NOMO-1 (cell line): ENCODE data around the gene MICAL2.
A peak's percentile ranks its signal among the peaks of the same experiment; 100 is the strongest.

Source experiments
- DNase-seq, 2 experiments: peaks; one replicate each; lab custom pipeline; 2025; ENCODE audit not compliant: unreplicated experiment in 2 of 2; lab: John Stamatoyannopoulos, UW

Gene MICAL2

DNA sequence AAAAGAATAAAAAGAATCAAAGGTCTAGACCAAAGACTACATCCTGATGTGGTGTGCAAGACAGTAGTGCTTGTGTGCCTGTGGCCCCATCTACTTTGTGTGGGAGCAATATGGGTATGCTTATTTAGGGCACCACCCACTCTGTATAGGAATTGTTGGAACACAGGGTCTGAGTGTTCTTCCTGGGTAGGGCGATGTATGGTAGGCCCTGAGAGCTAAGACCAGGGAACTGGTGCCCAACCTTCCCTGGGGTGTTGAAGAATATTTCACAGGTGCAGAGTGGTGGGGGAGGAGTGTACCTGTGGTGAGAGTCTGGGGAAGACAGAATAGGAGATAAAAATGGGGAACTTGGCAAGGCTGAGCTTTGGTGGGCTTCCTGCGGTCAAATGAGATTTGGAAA is 41.9 kb downstream of the MICAL2 start:
- no peak for DNase-seq

DNA sequence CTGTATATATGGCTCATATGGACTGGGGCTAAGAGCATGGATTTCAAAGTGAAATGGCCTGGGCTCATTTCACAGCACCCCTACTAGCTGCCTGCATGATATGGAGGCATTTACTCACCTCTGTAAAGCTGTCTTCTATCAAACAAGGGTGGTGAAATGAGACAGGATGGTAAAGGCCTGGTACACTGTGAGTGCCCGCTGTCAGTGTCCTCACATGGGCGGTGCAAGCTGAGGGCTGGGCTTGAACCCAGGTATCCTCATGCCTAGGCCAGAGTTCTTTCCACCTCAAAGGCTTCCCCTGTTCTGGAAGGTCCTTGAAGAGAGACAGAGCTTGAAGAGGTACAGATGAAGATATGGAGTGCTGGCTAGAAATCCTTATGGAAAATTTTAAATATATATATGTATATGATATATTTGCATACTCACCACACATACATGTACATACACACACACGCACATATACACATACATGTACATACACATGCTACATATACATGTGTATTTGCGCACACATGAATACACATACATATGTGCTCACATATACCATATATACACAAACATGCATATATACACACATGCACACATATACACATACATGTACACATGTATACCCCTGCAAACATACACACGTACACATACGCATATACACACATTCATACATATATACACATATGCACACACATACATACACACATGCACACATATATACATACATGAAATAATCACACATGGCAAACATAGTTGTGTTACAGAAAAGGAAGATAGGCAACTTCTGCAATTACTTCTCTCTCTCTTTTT is 44.7 kb downstream of the MICAL2 start:
- DNase-seq = no peak

DNA sequence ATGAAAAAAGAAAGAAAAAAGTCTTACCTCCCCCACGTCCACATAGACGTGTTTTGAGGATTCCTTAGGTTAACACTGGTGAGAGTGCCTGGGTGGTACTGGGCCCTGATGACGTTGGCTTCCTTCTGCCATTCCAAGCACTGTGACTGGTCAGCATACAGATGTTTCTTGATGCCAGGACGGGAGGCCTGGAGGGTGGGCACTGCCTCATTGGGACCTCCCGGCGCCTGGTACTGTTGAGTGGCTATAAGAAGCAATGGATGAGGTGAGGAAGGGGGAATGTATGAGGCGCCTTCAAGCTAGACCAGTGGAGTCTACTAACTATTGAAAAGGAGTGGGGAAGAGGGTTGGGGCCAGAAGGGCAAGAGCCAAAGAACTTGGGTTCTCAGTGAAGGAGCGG is 45.3 kb downstream of the MICAL2 start:
- no peak for DNase-seq

DNA sequence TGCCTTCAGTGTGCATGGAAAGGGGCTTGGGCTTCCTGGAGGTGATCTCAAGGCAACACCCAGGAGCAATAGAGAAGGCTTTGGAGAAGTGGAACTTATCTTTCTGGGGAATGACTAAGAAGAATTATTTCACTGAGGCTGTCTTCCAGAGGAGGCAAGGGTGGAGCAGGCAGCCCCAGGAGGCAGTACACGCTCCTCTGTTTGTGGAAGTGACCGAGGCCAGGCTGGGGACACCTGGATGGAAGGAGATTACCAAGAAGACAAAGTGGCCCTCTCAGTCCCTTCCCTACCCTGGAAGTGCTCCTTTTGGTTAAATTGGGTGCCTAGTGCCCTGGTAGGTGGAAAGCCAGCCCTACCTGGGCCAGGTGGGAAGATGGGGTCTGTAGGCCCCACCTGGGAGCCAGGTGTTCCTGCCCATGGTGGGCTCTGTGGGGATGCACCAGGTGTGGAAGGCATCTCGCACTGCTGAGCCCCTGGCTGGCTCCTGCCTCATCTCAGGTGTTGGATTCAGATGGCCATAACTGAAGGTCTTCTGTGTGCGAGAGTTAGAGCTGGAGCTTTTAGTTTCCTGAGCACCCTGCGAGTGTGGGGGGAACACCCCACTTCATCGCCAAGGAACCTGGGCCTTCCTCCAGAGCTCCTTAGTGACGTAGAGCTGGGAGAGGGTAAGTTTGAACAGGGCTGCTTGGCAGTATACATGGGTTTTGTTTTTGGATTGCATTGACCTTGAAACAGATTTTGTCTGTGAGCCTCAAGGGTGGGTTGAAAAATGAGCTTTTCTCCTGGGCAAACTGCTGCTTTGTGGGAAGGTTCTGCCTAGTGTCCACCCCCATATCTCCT is 46.1 kb downstream of the MICAL2 start:
- no peak for DNase-seq

DNA sequence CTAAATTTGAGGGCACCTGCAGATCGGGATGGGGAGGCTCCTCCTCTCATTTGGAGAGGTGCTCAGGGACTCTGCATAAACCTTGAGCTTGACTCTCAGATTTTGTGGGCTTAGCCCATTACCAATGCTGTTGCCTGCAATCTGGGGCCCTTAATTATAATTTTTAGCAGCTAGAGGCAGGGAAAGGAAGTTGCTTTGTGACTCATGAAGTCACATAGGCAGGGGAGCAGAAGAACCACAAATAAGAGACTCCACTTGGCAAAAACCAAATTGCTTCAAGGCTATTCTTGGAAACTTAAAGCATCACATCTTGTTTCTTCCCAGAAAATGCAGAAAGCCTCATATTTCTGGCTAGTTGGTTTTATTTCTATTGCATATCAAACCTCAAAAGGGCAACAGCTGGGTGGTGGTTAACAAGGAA is 46.9 kb downstream of the MICAL2 start:
- peak; percentile 73 to 92 for DNase-seq

DNA sequence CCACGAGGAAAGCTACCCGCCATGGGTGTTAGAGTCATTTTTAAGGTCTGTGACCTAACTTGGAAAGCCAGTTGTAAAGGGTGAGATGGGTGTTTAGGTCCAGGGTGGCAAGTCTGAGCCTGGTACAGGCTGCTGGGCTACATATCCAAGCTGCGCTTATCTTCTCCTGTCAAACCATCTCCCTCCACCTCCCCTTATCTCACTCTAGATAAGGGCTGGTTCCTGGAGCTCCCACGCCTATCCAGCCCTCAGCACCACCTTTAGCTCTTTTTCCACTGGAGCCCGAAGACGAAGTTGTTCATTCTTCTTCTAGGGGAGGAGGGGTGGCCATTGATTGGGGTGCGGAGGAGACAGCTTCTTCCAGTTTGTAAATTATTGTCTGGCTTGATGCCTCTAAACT is 48.5 kb downstream of the MICAL2 start:
- DNase-seq = no peak

DNA sequence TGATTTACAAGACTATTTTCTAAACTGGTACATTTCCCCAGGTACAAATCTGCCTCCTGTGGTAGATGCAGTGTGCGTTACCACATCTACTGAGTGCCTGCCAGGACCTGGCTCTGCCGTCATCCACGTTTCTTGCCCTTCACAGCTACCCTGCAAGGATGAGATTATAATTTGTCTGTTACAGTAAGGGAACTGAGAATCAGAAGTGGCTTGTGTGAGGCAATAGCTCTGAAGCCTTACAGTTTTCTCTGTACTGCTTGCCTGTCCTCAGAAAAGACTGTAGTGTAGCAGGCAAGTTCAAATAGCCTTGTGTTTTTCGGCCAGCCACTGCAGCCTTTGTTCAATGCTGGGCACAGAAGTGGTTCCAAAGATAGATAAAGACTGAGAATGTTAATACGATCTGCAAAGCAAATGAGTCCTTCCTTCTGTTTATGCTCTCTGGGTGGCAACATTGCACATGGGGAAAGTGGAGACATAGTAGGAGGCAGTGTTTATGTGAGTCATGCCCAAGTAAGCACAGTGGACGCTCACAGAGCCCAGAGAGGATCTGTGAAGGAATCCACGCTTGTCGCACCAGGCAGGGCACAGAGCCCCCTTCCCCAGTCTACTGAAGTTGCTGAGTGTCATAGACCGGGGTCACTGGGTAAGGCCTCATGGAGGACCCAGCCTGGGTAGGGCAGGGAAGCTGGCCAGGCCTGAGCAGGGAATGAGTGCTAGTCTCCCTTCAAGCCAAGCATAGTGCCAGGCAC is 49.1 kb downstream of the MICAL2 start:
- peak; percentile 90 to 98 for DNase-seq

DNA sequence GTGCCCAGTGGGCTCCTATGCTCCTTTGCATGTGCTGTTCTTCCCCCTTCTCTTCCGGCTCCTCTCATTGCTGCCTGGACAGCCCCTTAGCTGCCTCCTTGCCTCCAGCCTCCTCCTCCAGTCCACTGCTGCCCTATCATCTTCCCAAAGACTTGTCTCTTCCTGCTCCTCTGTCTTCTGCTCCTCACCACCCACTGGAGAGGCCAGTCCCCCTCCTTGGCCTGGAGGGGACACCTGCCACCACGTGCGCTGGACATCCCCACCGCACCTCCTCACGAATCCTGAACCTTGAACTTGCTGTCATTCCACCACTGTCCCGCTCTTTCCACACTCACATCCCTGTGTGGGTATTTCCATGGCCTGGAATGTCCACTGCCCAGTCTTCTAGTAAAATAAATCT is 49.8 kb downstream of the MICAL2 start:
- no peak for DNase-seq

DNA sequence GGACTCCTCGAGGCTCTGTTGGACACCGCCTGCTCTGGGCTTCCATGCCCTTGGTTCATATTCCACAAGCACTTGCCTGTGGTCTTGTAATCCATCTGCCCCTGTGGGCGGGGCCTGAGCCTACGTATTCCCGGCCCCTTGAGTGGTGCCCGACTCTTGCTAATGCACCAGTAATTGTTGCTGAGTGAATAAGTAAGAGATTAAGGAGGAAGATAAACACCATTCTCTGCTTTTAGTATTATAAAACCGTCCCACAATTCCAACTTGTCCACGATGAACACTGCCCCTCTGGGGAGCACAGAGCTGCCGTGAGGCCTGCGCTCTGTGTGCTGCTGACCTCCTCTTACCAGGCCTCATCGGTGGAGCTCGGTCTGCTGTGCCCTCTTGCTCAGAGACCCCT is 50.3 kb downstream of the MICAL2 start:
- no peak for DNase-seq

DNA sequence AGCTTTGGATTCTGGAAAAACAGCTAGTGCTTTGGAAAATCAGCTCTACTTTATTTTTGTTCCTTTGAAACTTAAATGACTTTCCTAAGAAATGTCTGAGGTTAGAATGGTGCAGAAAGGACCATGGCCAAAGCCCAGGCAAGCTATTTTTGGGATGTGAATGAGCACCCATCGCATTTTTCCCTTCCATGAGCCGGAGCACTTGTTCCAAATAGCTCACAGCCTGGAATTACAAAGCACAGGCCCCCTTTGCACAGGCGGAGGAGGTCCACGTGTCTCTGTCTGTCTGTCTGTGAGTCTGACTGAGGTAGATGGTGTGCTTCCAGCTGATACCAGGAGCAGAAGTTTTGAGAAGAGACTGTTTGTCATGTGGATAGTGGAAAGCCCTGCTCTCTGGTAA is 50.7 kb downstream of the MICAL2 start:
- DNase-seq = no peak

DNA sequence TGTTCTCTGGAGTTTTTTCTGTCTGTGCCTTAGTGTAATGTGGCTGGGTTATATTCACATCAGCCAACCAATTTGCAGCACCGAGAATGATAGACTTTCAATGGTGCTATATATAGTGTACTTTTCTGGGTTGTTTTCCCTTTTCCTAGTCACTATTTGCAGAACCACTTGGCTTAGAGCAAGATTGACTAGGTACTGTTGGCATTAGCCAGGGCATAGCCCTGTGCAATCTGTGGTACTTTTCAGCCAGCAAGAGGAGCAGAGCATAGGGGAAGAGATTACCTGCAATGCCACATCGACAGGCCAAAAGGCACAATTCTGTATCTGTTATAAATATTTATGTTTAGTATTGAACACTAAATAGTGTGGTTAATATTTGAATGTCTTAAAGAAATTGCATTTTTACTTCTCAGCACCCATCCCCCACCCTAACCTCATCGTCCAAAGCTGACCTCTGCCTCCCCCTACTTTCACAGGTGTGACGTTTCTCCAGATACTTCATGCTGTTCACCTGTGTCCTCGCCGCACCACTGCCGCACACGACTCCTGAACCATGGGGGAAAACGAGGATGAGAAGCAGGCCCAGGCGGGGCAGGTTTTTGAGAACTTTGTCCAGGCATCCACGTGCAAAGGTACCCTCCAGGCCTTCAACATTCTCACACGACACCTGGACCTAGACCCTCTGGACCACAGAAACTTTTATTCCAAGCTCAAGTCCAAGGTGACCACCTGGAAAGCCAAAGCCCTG is 51.4 kb downstream of the MICAL2 start:
- no peak for DNase-seq

DNA sequence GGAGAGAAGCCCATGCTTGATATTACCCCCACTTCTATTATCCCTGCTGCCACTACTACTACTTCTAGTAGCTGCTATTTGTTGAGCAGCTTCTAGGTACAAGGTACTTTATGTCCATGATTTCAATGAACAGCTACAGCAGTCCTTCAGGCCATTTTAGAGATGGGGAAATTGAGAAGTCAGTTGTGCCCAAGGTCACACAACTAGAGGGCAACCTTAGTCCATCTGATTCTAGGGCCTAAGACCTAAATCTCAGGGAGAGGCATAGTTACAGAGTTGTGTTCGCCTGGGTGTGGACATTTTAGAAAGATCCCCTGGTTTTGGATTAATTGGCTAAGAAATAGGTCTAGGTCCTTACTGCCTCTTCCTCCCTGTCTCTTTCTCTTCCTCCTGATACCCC is 52.3 kb downstream of the MICAL2 start:
- DNase-seq = no peak

DNA sequence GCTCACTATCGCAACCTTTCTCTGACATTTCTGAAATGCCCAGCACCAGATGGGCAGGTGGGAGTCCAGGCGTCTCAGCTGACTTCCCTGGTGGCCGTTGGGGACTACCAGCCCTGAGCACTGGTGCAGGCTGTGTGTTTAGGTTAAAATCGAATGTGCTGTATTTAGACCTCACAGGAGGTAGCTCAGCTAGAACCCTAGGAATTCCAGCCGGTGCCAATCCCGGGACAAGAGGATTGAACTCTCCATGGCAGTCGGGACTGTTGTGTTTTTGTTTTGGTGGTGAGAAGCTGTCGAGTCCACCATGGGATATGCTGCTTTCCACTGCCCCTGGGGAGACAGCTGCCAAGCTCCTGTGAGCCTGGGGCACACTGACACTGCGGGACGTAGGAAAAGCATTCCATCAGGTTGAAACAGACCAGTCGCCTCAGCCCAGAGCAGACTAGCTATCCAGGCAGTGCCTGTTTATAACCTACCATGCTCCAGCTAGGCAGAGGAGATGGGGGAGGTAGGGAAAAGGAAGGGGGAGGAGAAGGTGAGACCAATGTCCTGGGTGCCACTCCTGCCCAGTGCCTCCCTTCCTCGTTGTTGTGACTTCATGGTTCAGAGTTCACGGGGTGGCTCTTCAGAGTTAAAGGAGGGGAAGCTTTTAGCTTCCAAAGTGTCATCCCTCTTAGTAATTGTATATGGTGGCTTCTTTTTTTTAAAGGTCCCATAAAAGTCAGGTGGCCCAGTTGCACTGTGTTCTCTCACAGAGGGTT is 53.0 kb downstream of the MICAL2 start:
- no peak for DNase-seq

DNA sequence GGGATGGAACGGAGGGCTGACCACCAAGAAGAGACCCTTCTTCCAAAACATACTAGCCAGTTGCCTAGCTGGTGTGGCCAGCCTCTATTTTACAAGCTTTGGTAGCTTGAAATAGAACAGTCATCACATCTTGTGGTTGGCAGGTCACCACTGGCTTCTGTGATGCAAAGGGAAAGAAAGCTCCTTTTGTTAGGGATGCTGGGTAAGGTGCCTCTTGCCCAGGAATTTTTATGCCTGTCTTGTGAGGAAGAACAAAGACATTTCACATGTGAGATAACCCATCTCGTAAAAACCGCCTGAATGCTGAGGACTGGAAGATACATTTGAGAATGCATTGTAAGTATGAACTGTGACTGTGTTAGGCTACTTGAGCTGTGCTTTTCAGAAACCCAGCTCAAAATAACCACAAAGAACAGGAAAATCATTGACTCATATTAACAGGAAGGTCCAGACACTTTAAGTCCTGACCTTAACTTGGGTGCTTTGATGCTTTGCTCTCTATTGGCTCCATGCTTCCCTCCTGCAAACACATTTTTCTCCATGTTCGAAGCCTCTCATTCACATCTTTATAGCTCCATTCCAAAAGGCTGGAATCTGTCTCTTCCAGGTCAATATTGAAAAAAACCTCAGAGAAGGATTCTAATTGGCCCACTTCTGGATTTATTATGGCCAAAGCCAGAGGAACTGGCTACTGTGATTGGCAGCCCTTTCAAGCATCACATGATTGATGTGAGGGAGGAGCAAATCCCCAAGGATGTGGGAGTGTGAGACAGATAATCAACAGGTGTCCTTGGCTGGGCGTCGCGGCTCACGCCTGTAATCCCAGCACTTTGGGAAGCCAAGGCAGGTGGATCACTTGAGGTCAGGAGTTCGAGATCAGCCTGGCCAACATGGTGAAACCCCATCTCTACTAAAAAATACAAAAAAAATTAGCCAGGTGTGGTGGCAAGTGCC is 53.9 kb downstream of the MICAL2 start:
- no peak for DNase-seq

DNA sequence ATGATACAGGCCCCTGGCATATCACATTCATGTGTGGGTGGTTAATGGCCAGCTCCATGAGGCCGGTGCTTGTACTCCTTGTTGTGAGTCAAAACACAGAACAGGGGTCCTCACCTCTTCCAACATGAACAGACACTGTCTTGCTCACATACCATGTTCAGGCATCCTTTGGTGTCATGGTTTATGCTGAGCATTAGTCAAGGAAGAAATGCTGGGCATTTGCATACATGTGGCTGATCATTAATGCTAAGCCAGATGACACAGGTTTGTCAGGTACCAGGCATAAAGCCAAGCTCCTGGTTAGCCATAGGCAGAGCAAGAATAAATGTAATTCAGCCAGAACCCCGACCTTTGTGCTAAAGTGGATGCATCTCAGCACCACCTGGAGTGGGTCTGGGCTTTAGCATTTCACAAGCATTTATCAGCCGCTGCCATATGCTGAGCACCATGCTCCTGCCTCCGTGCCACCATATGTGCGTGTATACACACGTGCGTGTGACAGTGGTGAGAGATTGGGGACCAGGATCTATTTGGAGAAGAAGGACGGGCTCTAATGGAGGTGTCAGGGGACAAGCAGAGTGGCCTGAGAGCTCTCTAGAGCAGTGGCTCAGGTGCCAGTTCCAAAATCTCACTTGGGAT is 55.0 kb downstream of the MICAL2 start:
- no peak for DNase-seq

DNA sequence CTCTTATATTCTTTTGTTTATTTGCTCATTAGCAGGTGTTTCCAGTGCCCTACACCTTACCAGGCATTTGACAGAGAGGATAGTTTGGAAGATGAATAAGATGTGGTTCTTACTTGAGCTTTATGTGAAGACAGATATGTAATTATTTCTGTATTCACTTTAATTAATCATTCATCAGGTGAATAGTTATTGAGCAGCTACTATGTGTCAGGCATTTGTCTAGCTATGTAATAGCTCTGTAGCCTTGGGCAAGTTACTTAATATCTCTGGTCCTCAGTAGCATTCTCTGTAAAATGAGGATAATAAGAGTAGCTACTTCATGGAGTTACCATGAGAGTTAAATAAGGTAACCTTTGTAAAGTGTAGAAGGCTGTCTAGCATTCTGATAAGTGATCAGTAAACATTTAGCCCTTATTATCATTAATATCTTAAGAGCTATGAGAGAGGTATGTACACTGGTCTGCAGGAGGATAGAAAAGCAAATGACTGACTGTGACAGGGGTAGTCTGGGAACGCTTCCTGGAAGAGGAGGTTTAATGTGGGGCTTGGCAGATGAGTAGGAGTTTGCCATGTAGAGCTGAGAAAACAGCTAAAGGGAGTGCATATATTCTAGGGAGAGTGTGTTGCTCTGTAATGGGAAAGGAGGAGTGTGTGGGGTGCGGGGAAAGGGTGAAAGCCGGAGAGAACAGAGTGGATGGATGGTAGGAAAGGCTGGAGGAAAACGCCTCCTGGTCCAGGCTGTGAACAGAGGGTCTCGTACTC is 56.1 kb downstream of the MICAL2 start:
- no peak for DNase-seq
